ENCODE measurements around the gene ZNF79. TPM values are rescaled to one million over a fixed set of nuclear protein-coding genes. Genes with fewer than 3 reads are reported as not detected.

The ZNF79 gene
- total and polyA plus RNA-seq, 9 of the 15 experiments (the other 6 are each of a cell fraction or from before 2014, with no cell fraction given), result 0.62 to 7.0 (median 4.1) TPM

GRCh38 chr9:127422133-127422782 lies 1.9 kb upstream of the ZNF79 start (continued):
- no peak for TF ChIP-seq ATF2 (CRISPR knock-in tag; IDR thresholded peaks at IDR 0.05)
- 0 out of 2 replicates have a peak, but pooled peaks have one; percentile 37 for TF ChIP-seq MTA3 (IDR thresholded peaks at IDR 0.05; ENCODE audit: borderline replicate concordance)
- no peak for TF ChIP-seq SRSF3 (IDR thresholded peaks at IDR 0.05; ENCODE audit: insufficient read depth, low read length)
- peak; percentile 76 for TF ChIP-seq VEZF1 (CRISPR knock-in tag; IDR thresholded peaks at IDR 0.05)
- TF ChIP-seq MNT (conservative IDR thresholded peaks at IDR 0.05), result 0 out of 4 replicates have a peak, but pooled peaks of 1 of the 2 experiments have one; percentile 28
- peak; percentile 88 to 91 for TF ChIP-seq KDM1A (IDR thresholded peaks at IDR 0.05)
- TF ChIP-seq WHSC1 (IDR thresholded peaks at IDR 0.05; ENCODE audit: low read length), result no peak
- TF ChIP-seq ZNF274 (IDR thresholded peaks at IDR 0.05; ENCODE audit: borderline replicate concordance, low read depth, low read length), result no peak
- TF ChIP-seq TCF3 (CRISPR knock-in tag; IDR thresholded peaks at IDR 0.05), result peak; percentile 10; the same call in 1 of the 2 replicates
- peak; percentile 35; the same call in 1 of the 2 replicates for TF ChIP-seq ZFX (CRISPR knock-in tag; IDR thresholded peaks at IDR 0.05)
- peak; percentile 25; the same call in 1 of the 2 replicates for TF ChIP-seq ZNF24 (IDR thresholded peaks at IDR 0.05)
- TF ChIP-seq MAZ (CRISPR knock-in tag; conservative IDR thresholded peaks at IDR 0.05 in 1 of 2, IDR thresholded peaks at IDR 0.05 in 1 of 2), result peak in 1 of 2 experiments; percentile 51; a peak in 1 of 4 replicates
- TF ChIP-seq JUND (IDR thresholded peaks at IDR 0.05; ENCODE audit: borderline replicate concordance, low read depth, low read length), result 0 out of 2 replicates have a peak, but pooled peaks have one; percentile 17
- no peak for TF ChIP-seq JUND (tag; IDR thresholded peaks at IDR 0.05; ENCODE audit: borderline replicate concordance, low read depth, low read length)
- no peak for TF ChIP-seq BDP1 (IDR thresholded peaks at IDR 0.05; ENCODE audit: insufficient read depth, insufficient read length)
- no peak for TF ChIP-seq NFE2 (IDR thresholded peaks at IDR 0.05; ENCODE audit: low read depth)
- TF ChIP-seq CREM (IDR thresholded peaks at IDR 0.05; ENCODE audit: low read depth), result peak; percentile 42; the same call in 1 of the 2 replicates
- TF ChIP-seq ESRRA (IDR thresholded peaks at IDR 0.05; ENCODE audit: borderline replicate concordance, low read depth), result peak; percentile 92
- peak; percentile 44; the same call in 1 of the 2 replicates for TF ChIP-seq TFAP4 (CRISPR knock-in tag; IDR thresholded peaks at IDR 0.05; ENCODE audit: borderline replicate concordance)
- TF ChIP-seq ZSCAN29 (IDR thresholded peaks at IDR 0.05), result no peak
- TF ChIP-seq CXXC5 (CRISPR knock-in tag; IDR thresholded peaks at IDR 0.05), result peak; percentile 62
- peak; percentile 16; the same call in 1 of the 2 replicates for TF ChIP-seq CBFA2T2 (conservative IDR thresholded peaks at IDR 0.05)
